Right atrium auricular region (tissue), 2 donors: ENCODE results near the gene CENPM. TPM values are rescaled to one million over a fixed set of nuclear protein-coding genes. Genes with fewer than 3 reads are reported as not detected.

ENCODE experiments used
- DNase-seq: peaks from one replicate; pipeline ENCODE4 v3.0.0-alpha.2; 2019; ENCODE audit warnings: low spot score
- H3K27ac ChIP-seq, 2 donors: fragments of 200-600 bp; sonication (generic); 1 replicate in 1 of 2; 2 replicates in 1 of 2; pipeline ENCODE4 v1.5.1; 2016 to 2019
- H3K27me3 ChIP-seq, 2 donors: fragments of 200-600 bp; sonication (generic); one replicate each; pipeline versions ENCODE4 v1.5.1 to v1.6.0; 2017 to 2019
- H3K36me3 ChIP-seq: fragments of 200-600 bp; sonication (generic); one replicate; pipeline ENCODE4 v1.5.1; 2016
- H3K4me1 ChIP-seq, 2 donors: fragments of 200-600 bp; sonication (generic); one replicate each; pipeline versions ENCODE4 v1.5.1 to v1.6.0; 2017 to 2019
- H3K4me3 ChIP-seq, 2 donors: fragments of 200-600 bp; sonication (generic); 1 replicate in 1 of 2; 2 replicates in 1 of 2; pipeline ENCODE4 v1.5.1; 2017 to 2019; ENCODE audit warnings: mild to moderate bottlenecking in 1 of 2, moderate library complexity in 1 of 2
- H3K9me3 ChIP-seq, 2 donors: fragments of 200-600 bp; sonication (generic); one replicate each; pipeline ENCODE4 v1.5.1; 2019
- total RNA-seq, 2 donors: library from RNA; depleted of rRNA; stranded (reverse); fragments of >200 nt; gene quantifications; one replicate each; pipeline ENCODE4 v1.1.0, GENCODE V29; 2016
- TF ChIP-seq, protein P1 (sequence below), 2 donors: fragments of 200-600 bp; sonication (generic); IDR thresholded peaks; one replicate each; pipeline ENCODE4 v1.5.1; 2019; ENCODE audit warnings: antibody characterized with exemption in 2 of 2

CENPM gene
- total RNA-seq, 2 donors from 2014 or later: not detected

- H3K27ac ChIP-seq: no peak overlapping the region
- H3K4me3 ChIP-seq: no peak overlapping the region
- TF ChIP-seq, protein P1, sequence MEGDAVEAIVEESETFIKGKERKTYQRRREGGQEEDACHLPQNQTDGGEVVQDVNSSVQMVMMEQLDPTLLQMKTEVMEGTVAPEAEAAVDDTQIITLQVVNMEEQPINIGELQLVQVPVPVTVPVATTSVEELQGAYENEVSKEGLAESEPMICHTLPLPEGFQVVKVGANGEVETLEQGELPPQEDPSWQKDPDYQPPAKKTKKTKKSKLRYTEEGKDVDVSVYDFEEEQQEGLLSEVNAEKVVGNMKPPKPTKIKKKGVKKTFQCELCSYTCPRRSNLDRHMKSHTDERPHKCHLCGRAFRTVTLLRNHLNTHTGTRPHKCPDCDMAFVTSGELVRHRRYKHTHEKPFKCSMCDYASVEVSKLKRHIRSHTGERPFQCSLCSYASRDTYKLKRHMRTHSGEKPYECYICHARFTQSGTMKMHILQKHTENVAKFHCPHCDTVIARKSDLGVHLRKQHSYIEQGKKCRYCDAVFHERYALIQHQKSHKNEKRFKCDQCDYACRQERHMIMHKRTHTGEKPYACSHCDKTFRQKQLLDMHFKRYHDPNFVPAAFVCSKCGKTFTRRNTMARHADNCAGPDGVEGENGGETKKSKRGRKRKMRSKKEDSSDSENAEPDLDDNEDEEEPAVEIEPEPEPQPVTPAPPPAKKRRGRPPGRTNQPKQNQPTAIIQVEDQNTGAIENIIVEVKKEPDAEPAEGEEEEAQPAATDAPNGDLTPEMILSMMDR (IDR thresholded peaks at IDR 0.05): no peak
- no peaks in the 10 kb centered on the region for H3K9me3 ChIP-seq
- no peaks in the 10 kb centered on the region for H3K36me3 ChIP-seq
- H3K27me3 ChIP-seq: peaks cover 0 to 3% of the 10 kb centered on the region in 2 donors
- DNase-seq: no peak
- H3K4me1 ChIP-seq: no peaks in the 10 kb centered on the region
Observed at GRCh38 chr22:41970601-41971000, 23.6 kb upstream of the CENPM start.

- Histone ChIP-seq H3K36me3 (no peaks in the 10 kb centered on the region), H3K9me3 (no peaks in the 10 kb centered on the region), H3K27ac (no peak within 1 kb of the TSS), H3K4me3 (no peak within 1 kb of the TSS), H3K4me1 (no peaks in the 10 kb centered on the region), H3K27me3 (peaks cover 0 to 3% of the 10 kb centered on the region in 2 donors)
- TF ChIP-seq, protein P1 (IDR thresholded peaks at IDR 0.05): no peak
- DNase-seq: no peak
Observed at GRCh38 chr22:41969110-41969646, 22.2 kb upstream of the CENPM start, which contains the start of gene SEPTIN3. TSS of gene SEPTIN3 (plus strand) at chr22:41969443. CDS start at chr22:41971493, 2,050 bp downstream.

DNA sequence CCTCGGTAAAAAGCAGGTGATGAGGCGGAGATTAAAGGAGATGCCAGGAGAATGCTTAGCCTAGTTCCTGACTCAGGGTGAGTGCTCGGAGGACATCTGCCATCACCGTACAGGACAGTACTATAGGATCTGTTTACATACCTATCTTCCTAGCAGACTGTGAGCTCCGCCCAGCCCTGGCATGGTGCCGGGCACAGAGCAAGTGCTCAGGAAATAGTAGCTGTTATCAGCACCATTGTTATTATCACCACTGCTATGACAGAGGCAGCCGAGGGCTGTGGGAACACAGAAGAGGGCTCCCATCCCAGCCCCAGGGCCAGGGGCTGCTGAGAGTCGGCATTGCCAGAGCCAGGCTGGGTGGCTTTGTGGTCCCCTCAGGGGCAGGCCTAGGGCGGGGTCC lies 21.6 kb upstream of the CENPM start:
- Histone ChIP-seq H3K4me1 (no peaks in the 10 kb centered on the region), H3K27ac (no peak overlapping the region), H3K36me3 (no peaks in the 10 kb centered on the region), H3K27me3 (peaks cover 0 to 3% of the 10 kb centered on the region in 2 donors), H3K9me3 (no peaks in the 10 kb centered on the region), H3K4me3 (no peak overlapping the region)
- no peak for DNase-seq
- TF ChIP-seq, protein P1 (IDR thresholded peaks at IDR 0.05): no peak

DNA sequence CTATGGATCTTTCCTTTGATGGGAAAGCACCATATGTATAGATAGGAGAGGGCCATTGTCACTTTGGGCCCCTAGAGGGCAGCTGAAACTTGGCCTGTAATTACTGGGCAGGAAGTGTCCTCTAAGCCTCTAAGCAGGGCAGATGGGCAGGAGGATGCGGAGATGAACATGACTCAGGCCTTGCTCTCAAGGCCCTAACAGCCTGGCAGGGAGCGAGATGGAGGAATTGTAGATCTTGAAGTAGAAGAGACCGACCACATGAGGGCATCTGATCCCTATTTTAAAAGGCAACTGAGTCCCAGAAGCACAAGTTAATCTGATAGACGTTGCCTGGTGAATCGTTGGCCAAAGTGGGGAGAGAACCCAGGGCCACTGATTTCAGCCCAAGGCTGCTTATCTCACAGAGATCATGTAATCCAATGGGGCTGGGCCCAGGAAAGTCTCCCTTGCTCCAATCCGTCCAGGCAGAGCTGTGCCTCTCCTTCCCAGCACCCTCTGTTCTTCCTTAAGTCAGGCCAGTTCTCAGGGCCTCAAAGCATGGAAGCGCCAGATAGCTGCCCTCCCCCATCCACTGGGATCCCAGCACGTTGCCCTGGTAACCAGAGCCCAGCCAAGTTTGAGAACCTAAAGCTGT lies 19.8 kb upstream of the CENPM start:
- H3K36me3 ChIP-seq: no peaks in the 10 kb centered on the region
- no peak overlapping the region for H3K4me3 ChIP-seq
- no peaks in the 10 kb centered on the region for H3K27me3 ChIP-seq
- no peaks in the 10 kb centered on the region for H3K9me3 ChIP-seq
- H3K27ac ChIP-seq: no peak overlapping the region
- no peak for DNase-seq
- H3K4me1 ChIP-seq: no peaks in the 10 kb centered on the region
- TF ChIP-seq, protein P1 (IDR thresholded peaks at IDR 0.05): peak in 1 of 2 donors; percentile 17

- Histone ChIP-seq H3K27me3 (no peaks in the 10 kb centered on the region), H3K4me3 (no peak overlapping the region), H3K36me3 (no peaks in the 10 kb centered on the region), H3K27ac (no peak overlapping the region), H3K9me3 (no peaks in the 10 kb centered on the region), H3K4me1 (no peaks in the 10 kb centered on the region)
- TF ChIP-seq, protein P1 (IDR thresholded peaks at IDR 0.05): no peak
- no peak for DNase-seq
Observed at GRCh38 chr22:41966225-41966606, 19.3 kb upstream of the CENPM start.

DNA sequence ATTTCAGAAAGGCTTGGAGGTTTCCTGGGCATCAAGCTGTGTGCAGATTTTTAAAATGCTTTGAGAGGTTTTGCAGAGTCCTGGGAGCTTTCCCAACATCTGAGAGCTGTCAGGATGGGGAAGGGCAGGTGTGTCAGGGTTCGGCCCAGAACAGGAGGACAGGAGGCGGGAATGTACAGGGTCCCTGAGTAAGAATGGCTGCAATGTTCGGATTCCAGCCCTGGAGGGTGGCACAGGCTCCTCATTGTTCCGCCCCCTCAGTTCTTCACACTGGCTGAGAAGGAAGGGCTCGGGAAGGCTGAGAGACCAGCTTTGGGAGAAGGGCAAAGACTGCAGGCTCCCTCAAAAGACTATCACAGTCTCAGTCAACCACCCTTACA lies 17.1 kb upstream of the CENPM start:
- Histone ChIP-seq H3K27ac (no peak overlapping the region), H3K9me3 (no peaks in the 10 kb centered on the region), H3K36me3 (no peaks in the 10 kb centered on the region), H3K4me3 (no peak overlapping the region), H3K4me1 (peaks cover 0 to 4% of the 10 kb centered on the region in 2 donors), H3K27me3 (no peaks in the 10 kb centered on the region)
- TF ChIP-seq, protein P1 (IDR thresholded peaks at IDR 0.05): no peak
- DNase-seq: no peak
